Activated CD4-positive, CD25-positive, alpha-beta regulatory T cell treated with anti-CD3 and anti-CD28 coated beads, Interleukin-2, amount 50 U/mL, for 16 hours (primary cell): ENCODE measurements around the gene HMG20A.

Experiments used
- DNase-seq: peaks from one replicate; pipeline ENCODE4 v3.0.0-alpha.2; 2020; ENCODE audit warnings: low read depth, low spot score

The HMG20A gene

GRCh38 chr15:77475898-77476297, 55.2 kb downstream of the HMG20A start:
- no peak for DNase-seq

GRCh38 chr15:77476995-77477394, 56.3 kb downstream of the HMG20A start:
- no peak for DNase-seq

GRCh38 chr15:77478051-77478450, 57.4 kb downstream of the HMG20A start:
- no peak for DNase-seq

GRCh38 chr15:77479015-77479414, 58.3 kb downstream of the HMG20A start:
- DNase-seq: no peak

- no peak for DNase-seq
Measured at GRCh38 chr15:77480859-77481633, 60.4 kb downstream of the HMG20A start.

GRCh38 chr15:77481670-77482069, 61.0 kb downstream of the HMG20A start:
- no peak for DNase-seq

- DNase-seq: no peak
Measured at GRCh38 chr15:77482570-77482969, 61.9 kb downstream of the HMG20A start.

GRCh38 chr15:77483425-77484140, 62.9 kb downstream of the HMG20A start:
- DNase-seq: no peak

GRCh38 chr15:77484994-77485393, 64.3 kb downstream of the HMG20A start:
- DNase-seq: no peak

GRCh38 chr15:77486542-77487468, 66.1 kb downstream of the HMG20A start:
- no peak for DNase-seq

- no peak for DNase-seq
Measured at GRCh38 chr15:77487469-77487842, 66.8 kb downstream of the HMG20A start.

- no peak for DNase-seq
Measured at GRCh38 chr15:77487888-77488287, 67.2 kb downstream of the HMG20A start.

GRCh38 chr15:77489647-77490046, 69.0 kb downstream of the HMG20A start:
- no peak for DNase-seq

GRCh38 chr15:77493324-77493907, 72.7 kb downstream of the HMG20A start:
- DNase-seq: no peak

- DNase-seq: no peak
Measured at GRCh38 chr15:77494073-77494867, 73.6 kb downstream of the HMG20A start.

- DNase-seq: no peak
Measured at GRCh38 chr15:77494964-77495363, 74.3 kb downstream of the HMG20A start.

- DNase-seq: no peak
Measured at GRCh38 chr15:77495838-77496596, 75.3 kb downstream of the HMG20A start.

- peak; percentile 16 for DNase-seq
Measured at GRCh38 chr15:77496715-77497109, 76.0 kb downstream of the HMG20A start.

- DNase-seq: no peak
Measured at GRCh38 chr15:77497110-77497737, 76.5 kb downstream of the HMG20A start.

- DNase-seq: no peak
Measured at GRCh38 chr15:77497942-77498361, 77.3 kb downstream of the HMG20A start.
